AG20443 (cell line): ENCODE results near the gene DNASE1L2.
A peak's percentile ranks its signal among the peaks of the same experiment; 100 is the strongest.
"Not testable (repeated sequence)": the region's sequence is repeated elsewhere in the genome, so short reads cannot be mapped to it uniquely, and the experiment has no call there.

Source experiments
- DNase-seq: peaks from one replicate; pipeline ENCODE4 v3.0.0; 2012; ENCODE audit warnings: low spot score, mixed read lengths

Gene DNASE1L2

GRCh38 chr16:2236337-2237101, at the start of gene DNASE1L2:
Gene DNASE1L2, plus strand, starts transcription at chr16:2236444. Its CDS starts 373 bp downstream, at chr16:2236817.
- peak; percentile 78 for DNase-seq

- DNase-seq: no peak
Observed at GRCh38 chr16:2186505-2186904, 49.7 kb upstream of the DNASE1L2 start.

- DNase-seq: no peak
Observed at GRCh38 chr16:2187212-2187611, 49.0 kb upstream of the DNASE1L2 start.

GRCh38 chr16:2188395-2188794, 47.8 kb upstream of the DNASE1L2 start:
- no peak for DNase-seq

GRCh38 chr16:2189252-2189893, 46.9 kb upstream of the DNASE1L2 start:
- DNase-seq: no peak

- DNase-seq: no peak
Observed at GRCh38 chr16:2190002-2190658, 46.1 kb upstream of the DNASE1L2 start.

- DNase-seq: no peak
Observed at GRCh38 chr16:2190659-2191445, 45.4 kb upstream of the DNASE1L2 start.

GRCh38 chr16:2191446-2191706, 44.9 kb upstream of the DNASE1L2 start:
- no peak for DNase-seq

- no peak for DNase-seq
Observed at GRCh38 chr16:2194166-2194834, 41.9 kb upstream of the DNASE1L2 start.

GRCh38 chr16:2194852-2195321, 41.4 kb upstream of the DNASE1L2 start:
- DNase-seq: peak; percentile 39

- DNase-seq: no peak
Observed at GRCh38 chr16:2195322-2196161, 40.7 kb upstream of the DNASE1L2 start.

GRCh38 chr16:2196162-2196980, 39.9 kb upstream of the DNASE1L2 start, which contains the start of gene CASKIN1:
Gene CASKIN1, minus strand, starts transcription at chr16:2196605. Its CDS starts 173 bp downstream, at chr16:2196432.
- DNase-seq: peak; percentile 60

- DNase-seq: no peak
Observed at GRCh38 chr16:2196981-2197511, 39.2 kb upstream of the DNASE1L2 start.

GRCh38 chr16:2197765-2198164, 38.5 kb upstream of the DNASE1L2 start:
- DNase-seq: no peak

- no peak for DNase-seq
Observed at GRCh38 chr16:2198283-2198682, 38.0 kb upstream of the DNASE1L2 start.

GRCh38 chr16:2199095-2199494, 37.1 kb upstream of the DNASE1L2 start:
- DNase-seq: no peak

- DNase-seq: no peak
Observed at GRCh38 chr16:2199621-2200139, 36.6 kb upstream of the DNASE1L2 start.

GRCh38 chr16:2200313-2200712, 35.9 kb upstream of the DNASE1L2 start:
- DNase-seq: no peak

GRCh38 chr16:2203119-2203688, 33.0 kb upstream of the DNASE1L2 start:
- DNase-seq: not testable (repeated sequence)
